GM18907 (cell line): ENCODE data around the gene ADARB2.
"Not testable (repeated sequence)": the region's sequence is repeated elsewhere in the genome, so short reads cannot be mapped to it uniquely, and the experiment has no call there.

ENCODE experiments used
- ATAC-seq: cut with Tn5 transposase; IDR thresholded peaks from one replicate; pipeline ENCODE4 v1.9.1; 2021; ENCODE audit warnings: mild to moderate bottlenecking, moderate library complexity; ENCODE audit not compliant: unreplicated experiment

Gene ADARB2

DNA sequence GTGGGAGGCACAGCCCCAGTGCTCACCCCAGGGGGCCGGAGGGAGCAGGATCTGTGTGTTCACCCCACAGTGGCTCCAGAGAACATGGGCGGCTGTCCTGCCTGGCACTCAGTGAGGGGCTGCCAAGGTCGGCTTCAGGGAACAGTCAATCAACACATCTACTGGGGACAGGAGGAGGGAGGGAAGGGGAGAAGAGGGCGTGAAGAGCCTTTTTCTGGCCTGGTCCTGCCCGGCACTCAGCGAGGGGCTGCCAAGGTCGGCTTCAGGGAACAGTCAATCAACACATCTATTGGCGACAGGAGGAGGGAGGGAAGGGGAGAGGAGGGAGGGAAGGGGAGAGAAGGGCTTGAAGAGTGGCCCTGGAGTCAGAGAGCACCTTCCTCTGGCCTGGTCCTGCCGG lies 184.9 kb downstream of the ADARB2 start:
- no peak for ATAC-seq

DNA sequence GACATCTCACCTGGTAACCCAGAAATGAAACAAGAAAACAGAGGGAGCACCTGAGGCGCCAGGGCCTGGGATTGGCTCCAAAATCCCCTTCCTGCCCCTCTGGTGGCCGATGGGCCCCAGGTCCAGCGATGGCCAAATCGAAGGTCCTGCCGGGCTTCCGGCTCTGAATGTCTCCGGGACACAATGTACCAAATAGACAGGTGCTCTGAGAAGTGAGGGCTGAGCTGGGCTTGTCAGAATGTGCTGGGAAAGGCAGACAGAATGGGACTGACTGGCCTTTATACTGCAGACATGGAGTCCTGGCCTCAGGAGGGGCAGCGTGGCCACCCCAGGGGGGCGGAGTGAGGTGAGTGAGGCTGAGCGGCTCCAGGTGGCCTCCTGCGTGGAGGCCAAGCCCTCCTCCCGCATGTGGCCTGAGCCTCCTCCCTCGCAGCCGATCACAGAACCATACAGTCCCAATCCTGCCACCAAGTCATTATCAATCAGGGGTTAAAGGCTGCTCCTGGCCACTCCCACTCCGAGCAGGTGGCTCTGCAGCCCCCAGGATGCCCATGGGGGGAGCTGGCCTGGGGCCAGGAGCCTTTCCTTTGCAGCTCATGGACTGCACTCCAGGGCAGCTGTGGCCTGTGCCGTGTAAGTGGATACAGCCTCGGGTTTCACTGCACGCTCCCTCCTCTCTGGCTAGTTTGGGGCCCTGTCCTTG lies 185.5 kb downstream of the ADARB2 start:
- no peak for ATAC-seq

DNA sequence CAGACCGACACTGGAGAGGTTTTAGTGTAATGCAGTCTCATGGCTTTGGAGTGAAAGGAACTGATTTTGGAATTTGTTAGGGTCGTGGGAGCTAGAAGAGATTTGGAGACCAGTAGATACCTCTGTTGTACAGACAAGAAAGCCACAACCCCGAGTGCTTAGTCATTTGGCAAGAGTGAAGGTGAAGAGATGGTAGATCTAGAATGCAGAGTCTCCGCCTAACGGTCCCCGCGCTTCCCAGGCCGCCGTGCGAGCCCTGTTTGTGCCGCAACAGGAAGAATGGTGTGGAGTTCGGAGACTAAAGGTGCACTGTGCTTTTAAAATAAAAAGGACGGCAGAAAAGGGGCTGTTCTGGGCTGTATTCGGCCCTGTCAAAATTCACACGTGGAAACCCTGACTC lies 186.7 kb downstream of the ADARB2 start:
- no peak for ATAC-seq

DNA sequence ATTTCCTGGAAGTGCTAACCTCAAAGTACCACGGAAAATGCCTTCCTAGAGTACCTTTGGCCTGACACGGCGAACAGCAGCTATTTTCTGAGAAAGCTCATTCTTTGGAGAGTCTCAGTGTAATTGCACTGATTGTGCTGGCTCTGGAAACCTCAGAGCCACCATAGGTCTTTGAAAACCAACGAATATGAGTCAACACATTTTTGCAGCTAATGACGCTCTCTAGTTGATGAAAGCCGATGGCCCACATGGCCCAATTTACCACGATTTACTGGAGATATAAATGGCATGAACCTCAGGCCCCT lies 187.1 kb downstream of the ADARB2 start:
- ATAC-seq, result no peak

DNA sequence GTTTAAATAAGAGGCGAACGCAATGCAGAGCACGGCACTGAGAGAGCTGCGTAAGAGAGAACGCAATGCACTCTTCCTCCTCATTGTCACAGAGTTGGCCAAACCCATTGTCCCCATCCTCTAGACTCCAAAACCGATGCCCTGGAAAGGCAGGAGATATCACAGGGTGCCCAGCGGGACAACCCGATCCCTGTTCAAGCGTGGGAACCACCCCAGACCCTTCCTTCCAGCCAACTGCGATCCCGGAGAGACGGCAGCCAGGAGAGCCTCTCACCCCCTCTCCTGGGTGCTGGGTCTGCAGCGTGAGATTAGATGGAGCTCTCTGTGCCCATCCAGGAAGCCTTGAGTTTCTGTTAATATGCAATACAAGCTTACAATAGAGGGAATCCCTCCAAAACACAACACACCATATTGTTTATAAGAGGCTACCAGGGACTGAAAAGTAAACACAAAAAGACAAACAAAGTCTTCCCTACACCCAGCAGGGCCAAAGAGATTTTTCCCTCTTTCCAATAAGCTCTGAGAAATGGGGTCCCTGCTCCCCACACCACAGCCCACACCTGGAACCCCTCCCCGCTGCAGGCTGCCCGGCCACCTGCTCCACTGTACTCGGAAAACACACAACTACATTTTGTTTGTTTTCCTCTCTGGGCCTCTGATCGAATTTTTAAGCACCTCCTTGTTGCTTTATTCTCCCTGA lies 187.6 kb downstream of the ADARB2 start:
- ATAC-seq, result no peak

DNA sequence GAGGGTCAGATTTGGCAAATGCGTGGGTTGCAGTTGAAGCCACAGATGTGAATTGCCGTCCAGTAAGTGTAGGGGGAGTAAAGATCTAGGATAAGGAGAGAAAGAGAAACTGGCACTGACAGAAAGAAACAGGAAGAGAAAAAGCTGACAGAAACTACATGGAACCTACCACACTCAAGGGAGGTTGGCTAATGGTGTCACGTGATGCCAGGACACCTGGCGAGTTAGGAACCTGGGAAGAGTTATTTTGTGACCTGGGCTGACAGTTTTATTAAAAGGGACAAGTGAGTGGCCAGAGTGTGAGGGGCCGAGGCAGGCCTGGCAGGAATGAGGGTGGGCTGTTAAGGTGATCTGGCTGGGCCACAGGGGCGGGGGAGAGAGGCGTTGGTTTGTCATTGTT lies 188.7 kb downstream of the ADARB2 start:
- ATAC-seq, result no peak

DNA sequence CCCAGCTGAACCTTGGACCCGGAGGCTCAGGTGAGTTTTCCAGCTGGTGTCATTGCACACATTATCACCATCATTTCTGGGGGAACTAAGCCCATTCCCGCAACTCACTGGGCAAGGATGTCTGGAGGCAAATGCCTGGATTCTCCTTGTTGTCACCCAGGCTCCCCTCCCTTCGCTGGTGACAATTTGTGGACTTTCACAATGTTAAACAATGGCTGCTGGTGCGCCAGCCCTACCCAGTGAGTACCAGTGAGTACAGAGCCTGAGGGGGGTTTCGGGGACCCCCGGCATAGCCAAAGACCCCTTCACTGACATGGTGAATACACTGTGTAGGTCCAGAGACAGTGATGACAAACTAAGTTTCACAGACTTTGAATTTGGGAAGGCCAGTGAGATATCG lies 189.2 kb downstream of the ADARB2 start:
- no peak for ATAC-seq

DNA sequence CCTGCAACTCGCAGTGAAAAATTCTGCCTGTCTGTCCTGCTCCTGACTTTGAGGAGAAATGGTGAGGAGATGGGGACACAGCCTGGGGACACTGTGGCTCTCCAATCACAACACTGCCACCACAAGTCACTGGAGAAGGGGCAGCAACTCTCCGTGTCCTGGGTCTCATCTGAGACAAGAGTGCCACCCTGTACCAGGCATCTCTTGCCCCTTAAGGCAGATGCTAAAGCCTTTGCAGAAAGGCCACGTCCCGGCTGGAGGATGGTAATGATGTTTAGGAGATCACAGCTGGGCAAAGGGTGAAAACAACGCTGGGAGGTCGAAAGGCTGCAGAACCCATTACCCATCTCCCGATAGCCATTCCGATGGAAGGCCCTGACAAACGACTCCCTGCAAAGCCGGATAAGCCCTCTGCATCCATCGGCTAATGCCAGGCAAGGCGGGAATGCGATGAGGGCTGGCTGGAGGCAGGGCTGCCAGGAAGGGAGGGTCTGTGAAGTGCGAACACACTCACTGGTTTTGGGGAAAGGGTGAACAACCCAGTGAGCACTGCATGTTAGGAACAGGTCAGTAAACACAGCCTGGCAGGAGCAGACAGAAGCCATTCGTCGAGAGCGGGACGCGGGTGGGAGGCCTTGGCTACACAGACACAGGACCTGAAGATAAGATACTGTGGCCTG lies 190.8 kb downstream of the ADARB2 start:
- ATAC-seq, result no peak

DNA sequence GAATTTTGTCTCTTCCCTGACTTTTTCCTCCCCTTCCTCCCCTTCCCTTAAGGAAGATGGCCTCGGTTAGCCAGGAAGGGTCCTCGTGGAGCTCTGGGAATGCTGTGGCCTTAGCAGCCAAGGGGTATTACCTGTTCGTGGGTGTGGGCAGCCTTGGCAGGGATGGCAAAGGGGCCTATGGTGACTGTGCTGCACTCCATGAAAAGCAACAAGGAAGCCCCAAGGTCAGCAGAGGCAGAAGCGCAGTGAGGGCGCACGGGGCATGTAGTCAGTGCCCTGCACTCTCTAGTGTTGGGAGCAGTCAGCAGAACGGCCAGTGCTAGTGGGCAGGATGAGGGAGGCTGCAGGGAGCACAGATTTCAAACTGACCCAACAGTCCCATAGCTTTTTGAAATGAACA lies 191.8 kb downstream of the ADARB2 start:
- no peak for ATAC-seq

DNA sequence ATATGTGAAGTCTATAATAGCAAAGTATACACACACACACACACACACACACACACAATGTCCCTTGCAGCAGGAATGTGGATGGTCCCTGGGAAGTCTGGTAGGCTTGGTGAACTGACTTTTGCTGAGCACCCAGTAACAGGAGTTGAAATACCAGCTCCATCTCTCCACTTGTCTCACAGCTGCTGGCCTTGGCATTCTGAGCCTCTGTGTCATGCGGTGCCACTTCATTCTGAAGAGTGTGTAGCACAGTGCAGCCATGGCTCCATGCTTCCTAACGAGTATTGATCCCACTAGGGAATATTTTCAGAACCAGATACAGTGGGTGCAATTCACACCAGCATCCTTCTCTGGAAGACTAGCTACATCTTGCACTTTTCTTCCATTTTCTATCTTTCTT lies 192.4 kb downstream of the ADARB2 start:
- ATAC-seq, result no peak

DNA sequence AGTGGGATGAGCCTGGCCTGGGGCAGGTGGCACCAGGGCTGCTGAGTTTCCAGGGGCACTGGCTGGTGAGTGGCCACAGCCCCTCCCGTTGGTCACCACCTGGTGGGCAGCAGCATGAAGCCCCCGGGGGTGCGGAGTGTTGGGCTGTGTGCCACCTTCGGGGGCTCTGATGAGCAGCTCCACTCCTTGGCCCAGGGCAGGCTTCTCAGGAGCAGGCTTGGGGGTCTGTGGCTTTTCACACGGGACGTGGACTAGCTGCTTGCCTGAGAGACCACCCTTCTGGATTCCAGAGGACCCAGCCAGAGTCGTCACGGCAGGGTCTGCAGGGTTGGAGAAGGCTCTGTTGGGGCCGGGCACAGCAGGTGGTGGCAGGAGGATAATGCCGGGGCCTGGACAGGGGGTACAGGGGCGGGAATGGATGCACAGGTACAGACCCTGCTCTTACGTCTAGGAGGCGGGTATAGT lies 193.1 kb downstream of the ADARB2 start:
- ATAC-seq, result no peak

DNA sequence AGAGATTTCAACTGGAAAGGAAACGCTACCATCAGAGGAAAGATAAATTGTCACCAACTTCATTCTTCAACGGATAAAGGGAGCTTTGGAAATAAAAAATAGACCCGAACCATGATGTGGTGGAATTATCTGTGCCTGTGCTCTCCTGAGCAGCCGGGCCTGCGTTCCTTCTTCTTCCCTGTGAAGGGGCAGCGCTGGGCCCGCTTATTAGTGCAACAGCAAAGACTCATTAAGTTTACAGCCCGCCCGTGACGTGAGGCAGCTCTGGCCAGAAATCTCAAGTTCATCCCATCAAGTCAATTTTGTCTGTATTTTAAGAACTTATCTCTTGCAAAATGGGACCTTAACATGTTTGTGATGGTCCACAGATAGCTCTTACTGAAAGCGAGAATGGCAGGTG lies 193.7 kb downstream of the ADARB2 start:
- no peak for ATAC-seq

DNA sequence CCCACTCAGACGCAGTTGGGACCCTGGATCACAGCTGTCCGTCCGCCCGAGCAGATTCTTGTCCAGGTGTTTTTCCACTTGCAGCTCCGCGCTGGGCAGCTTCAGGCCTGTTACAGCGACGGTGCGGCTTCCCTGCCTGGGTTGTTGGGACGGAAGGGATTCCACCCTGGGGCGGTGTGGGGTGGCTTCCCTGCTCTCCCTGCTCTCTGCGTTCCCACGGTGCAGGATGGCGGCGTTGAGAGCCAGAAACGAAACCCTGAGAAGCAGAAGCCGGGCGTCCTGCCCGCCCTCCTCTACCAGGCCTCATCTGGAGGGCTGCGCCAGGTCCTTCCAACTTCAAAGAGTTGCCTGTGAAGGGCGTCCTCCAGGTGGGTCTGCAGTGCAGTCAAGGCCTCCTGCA lies 194.4 kb downstream of the ADARB2 start:
- ATAC-seq, result no peak

DNA sequence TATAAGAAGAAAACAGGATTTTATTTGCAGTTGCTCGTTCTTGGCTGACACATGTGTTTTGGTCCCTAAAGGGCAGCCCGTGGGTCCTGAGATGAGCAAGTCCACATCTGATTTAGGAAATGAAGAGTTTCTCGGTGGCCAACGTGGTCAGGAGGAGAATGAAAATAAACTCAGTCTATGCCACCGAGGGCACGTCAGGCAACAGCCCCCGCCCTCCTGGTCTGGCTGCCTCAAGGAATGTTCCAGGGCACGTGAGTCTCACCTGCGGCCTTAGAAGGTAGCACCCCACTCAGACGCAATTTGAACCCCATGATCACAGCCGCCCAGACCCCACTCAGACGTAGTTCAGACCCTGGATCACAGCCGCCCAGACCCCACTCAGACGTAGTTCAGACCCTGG lies 197.2 kb downstream of the ADARB2 start:
- ATAC-seq, result no peak

DNA sequence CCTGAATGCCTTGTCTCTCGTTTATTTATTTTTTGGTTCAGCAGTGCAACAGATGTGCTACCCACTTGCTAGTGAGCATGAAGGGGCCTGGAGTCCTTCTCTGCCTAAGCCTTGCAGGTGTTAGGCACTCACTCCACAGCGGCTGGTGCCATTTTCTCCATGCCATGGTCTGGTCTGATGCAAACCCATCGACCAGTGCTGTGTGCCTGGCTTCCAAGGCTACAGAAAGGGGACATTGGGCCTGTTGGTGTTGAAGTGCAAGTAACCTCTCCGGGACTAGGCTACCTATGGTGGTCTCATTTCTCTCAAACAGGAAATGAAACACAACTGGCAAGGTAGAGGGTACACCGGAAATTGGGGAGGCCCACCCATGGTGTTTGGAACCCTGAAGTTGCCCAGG lies 198.1 kb downstream of the ADARB2 start:
- ATAC-seq, result no peak

DNA sequence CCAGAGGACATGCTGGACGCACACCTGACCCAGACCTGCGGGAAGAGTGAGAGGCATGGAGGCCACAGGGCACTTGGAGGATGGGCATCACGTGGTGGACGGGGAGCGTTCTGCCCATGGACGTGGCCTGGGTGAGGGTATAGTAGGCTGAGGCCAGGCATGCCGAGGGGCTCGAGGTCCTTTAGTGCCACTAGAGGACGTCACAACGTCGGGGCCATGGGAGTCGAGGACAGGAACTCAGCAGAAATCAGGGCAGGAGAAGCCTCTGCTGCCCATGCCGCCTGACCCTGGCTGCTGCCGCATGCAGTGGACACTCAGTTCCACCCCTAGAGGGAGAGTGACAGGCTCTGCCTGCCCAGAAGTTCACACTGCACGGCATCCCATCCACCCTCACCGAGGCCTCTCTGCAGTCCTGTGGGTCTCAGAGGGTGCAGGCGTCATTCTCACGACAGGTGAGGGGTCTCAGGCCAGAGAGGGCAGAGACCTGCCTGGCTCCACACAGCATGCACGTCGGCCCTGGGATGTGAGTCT lies 198.7 kb downstream of the ADARB2 start:
- no peak for ATAC-seq

DNA sequence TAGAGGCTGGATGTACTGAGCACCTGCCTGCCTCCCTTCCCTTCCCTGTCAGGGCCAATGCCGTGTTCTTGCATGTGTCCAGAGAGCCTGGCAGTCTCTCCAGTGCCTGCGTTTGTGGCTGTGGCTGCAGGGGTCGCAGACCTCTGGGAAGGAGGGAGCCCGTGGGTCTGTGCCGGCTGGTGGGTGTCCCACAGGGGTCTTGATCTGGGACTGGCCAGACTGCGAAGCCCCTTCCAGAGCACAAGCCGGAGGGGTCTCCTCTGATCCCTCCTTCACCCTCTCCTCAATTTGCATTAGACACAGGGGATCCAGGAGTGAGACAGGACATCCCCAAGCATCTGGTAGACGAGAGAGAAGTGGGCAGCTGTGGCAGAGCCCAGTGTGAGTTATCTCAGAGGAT lies 199.2 kb downstream of the ADARB2 start:
- no peak for ATAC-seq

DNA sequence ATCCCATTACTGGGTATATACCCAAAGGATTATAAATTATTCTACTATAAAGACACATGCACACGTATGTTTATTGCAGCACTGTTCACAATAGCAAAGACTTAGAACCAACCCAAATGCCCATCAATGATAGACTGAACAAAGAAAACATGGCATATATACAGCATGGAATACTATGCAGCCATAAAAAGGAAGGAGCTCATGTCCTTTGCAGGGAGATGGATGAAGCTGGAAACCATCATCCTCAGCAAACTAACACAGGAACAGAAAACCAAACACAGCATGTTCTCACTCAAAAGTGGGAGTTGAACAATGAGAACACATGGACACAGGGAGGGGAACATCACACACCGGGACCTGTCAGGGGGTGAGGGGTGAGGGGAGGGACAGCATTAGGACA lies 199.9 kb downstream of the ADARB2 start:
- not testable (repeated sequence) for ATAC-seq

DNA sequence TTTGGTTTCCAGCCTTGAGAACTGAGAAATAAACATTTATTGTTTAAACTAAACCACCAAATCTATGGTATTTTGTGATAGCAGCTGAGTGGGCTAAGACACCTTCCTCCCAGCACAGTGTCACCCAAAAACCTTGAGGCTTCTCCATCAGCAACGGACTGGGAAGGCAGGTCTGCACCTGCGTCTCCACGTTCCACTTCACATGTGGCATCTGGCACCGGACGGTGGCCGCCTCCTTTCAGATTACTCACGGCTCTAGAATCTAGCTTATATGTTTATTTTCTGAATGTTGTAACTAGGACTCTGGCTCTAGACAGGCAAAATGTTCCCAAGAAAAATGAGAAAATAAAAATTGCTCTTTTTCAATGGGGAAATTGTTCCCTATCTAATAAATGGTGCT lies 201.0 kb downstream of the ADARB2 start:
- ATAC-seq, result no peak

DNA sequence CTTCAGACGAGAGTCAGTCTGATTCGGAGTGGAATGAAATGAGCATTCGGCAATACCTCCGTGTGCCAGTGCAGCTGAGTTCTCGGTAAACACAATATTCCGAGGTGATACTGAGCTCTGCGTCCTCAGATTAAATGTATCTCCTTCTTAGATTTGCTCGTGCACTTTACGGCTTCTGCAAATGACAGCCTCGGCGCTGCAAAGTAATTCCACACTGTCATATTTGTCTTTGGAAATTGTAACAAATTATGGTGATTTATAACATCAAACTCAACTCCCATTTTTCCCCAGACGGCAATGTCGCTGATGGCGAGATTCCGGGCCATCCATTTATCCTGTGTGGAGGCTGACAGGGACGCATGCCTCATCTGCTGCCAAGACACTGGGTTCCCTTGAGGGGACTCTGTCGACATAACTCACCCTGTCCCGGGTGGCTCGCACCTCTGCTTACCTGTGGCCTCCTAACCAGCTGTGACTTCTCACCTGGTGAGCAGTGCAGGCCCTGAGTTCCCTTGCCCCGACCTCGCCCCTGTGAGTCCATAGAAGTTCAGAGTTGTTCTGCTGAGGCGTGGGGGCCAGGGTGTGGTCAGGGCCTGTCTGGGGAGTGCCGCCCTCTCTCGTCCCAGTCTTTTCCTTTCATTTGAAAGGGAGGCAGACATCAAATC lies 201.9 kb downstream of the ADARB2 start:
- no peak for ATAC-seq

DNA sequence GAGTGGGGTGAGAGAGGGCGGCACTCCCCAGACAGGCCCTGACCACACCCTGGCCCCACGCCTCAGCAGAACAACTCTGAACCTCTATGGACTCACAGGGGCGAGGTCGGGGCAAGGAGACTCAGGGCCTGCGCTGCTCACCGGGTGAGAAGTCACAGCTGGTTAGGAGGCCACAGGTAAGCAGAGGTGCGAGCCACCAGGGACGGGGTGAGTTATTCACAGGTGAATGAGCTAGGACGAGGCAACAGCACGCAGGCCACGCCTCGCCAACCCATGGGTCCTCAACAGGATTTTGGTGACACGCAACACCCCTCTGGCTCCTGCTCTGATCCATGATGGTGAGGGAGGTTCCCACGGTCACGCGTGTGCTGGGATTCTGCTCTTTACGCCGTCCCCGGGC lies 202.5 kb downstream of the ADARB2 start:
- ATAC-seq, result no peak

DNA sequence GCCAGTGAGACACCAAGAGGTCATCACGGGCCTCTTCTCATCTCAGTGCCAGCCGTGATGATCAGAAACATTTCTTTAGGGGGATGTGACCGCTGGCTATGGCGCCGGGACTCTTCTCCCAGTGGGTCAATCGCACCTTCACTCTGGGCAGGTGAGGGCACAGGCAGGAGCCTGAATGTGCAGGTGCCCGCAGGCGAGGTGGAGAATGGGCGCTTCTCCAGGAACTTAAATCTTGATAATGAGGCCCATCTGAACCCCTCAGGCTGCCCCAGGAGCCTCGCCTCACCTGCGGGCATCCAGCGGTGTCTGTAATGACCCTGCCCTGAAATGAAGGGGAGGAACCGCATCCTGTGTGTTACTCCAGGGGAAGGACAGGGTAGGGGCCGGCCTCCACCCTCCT lies 204.7 kb downstream of the ADARB2 start:
- ATAC-seq, result no peak
